Measurements from ENCODE around the gene GPC3.

DNA sequence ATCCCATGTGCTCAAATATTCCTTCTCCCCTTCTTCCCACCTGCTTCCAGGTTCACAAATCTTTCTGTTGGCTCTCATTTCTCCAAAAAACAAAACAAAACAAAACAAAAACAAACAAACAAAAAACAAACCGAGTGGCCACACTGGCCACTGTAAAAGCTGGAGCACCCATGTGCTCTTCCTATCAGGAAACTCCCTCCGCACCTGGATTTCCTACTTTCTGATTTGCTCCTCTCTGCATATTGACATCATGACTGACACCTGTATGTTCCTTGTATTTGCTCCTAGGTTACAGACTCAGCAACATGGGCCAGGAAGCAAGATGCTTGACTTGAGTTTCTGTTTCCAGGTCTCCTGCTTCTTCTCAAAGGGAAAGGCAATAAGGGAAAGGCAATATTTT lies 258.8 kb downstream of the GPC3 start:
- no peak for TF ChIP-seq POLR2A (IDR thresholded peaks at IDR 0.05; ENCODE audit: low read depth, low read length)
- TF ChIP-seq, protein P1, sequence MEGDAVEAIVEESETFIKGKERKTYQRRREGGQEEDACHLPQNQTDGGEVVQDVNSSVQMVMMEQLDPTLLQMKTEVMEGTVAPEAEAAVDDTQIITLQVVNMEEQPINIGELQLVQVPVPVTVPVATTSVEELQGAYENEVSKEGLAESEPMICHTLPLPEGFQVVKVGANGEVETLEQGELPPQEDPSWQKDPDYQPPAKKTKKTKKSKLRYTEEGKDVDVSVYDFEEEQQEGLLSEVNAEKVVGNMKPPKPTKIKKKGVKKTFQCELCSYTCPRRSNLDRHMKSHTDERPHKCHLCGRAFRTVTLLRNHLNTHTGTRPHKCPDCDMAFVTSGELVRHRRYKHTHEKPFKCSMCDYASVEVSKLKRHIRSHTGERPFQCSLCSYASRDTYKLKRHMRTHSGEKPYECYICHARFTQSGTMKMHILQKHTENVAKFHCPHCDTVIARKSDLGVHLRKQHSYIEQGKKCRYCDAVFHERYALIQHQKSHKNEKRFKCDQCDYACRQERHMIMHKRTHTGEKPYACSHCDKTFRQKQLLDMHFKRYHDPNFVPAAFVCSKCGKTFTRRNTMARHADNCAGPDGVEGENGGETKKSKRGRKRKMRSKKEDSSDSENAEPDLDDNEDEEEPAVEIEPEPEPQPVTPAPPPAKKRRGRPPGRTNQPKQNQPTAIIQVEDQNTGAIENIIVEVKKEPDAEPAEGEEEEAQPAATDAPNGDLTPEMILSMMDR (IDR thresholded peaks at IDR 0.05; ENCODE audit: extremely low read depth in 1 of 2, insufficient read depth in 1 of 2, low read depth in 1 of 2, low read length in 2 of 2): no peak
- TF ChIP-seq EZH2 (IDR thresholded peaks at IDR 0.05; ENCODE audit: borderline replicate concordance, low read depth, low read length, severe bottlenecking): no peak
- TF ChIP-seq, protein P2, sequence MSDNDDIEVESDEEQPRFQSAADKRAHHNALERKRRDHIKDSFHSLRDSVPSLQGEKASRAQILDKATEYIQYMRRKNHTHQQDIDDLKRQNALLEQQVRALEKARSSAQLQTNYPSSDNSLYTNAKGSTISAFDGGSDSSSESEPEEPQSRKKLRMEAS (IDR thresholded peaks at IDR 0.05; ENCODE audit: insufficient read depth, insufficient read length): no peak
- TF ChIP-seq POLR2AphosphoS5 (IDR thresholded peaks at IDR 0.05; ENCODE audit: insufficient read depth, low read depth, low read length): no peak
- TF ChIP-seq MYC (IDR thresholded peaks at IDR 0.05; ENCODE audit: low read depth, low read length): no peak
- TF ChIP-seq JUN (IDR thresholded peaks at IDR 0.05; ENCODE audit: borderline replicate concordance, insufficient read depth, insufficient read length, low read depth): no peak
- TF ChIP-seq FOS (IDR thresholded peaks at IDR 0.05; ENCODE audit: borderline replicate concordance, insufficient read depth, low read length): no peak
